Endothelial cell of umbilical vein (primary cell): ENCODE results near the gene ARID5A. TPM values are rescaled to one million over a fixed set of nuclear protein-coding genes. Genes with fewer than 3 reads are reported as not detected.

ENCODE experiments used
- BruUV-seq: library from RNA; stranded (reverse); fragments of 400-500 nt; replicated peaks from 2 replicates; lab custom pipeline; 2021; lab: Mats Ljungman, UMichigan
- CTCF ChIA-PET: fragments of 300-600, 350-600 bp; sonication (Branson Sonifier 250); formaldehyde crosslinking; loops from one replicate; lab custom pipeline; 2021; ENCODE audit warnings: antibody characterized with exemption, inconsistent platforms; lab: Charles Lee
- POLR2A ChIA-PET: fragments of 300-600, 350-600 bp; sonication (Branson Sonifier 250); formaldehyde crosslinking; loops from one replicate; lab custom pipeline; 2021; ENCODE audit warnings: antibody characterized with exemption, inconsistent platforms; lab: Charles Lee
- DNase-seq: peaks from one replicate; pipeline ENCODE4 v3.0.0-alpha.2; 2011; ENCODE audit warnings: low read depth, low spot score
- FAIRE-seq: peaks from 2 replicates; lab custom pipeline; 2011; peaks lifted over from hg19 to GRCh38; lab: Jason Lieb, UNC
- H2AFZ ChIP-seq: 2 replicates; pipeline ENCODE4 v1.6.0; 2012; ENCODE audit warnings: low read depth, low read length, control low read depth, inconsistent platforms
- H3K27ac ChIP-seq: 2 replicates; pipeline ENCODE4 v1.5.1; 2011; ENCODE audit warnings: low read depth, mild to moderate bottlenecking, control low read depth, low read length, moderate library complexity; ENCODE audit not compliant: insufficient read depth
- H3K27me3 ChIP-seq, 2 experiments: 2 replicates each; pipeline versions ENCODE4 v1.6.0 to v1.6.1; 2011; ENCODE audit warnings: low read length in 2 of 2, mixed read lengths in 1 of 2; ENCODE audit not compliant: control insufficient read depth in 2 of 2, insufficient read depth in 2 of 2
- H3K36me3 ChIP-seq, 2 experiments: 2 replicates in 1 of 2; 3 replicates in 1 of 2; pipeline ENCODE4 v1.5.1; 2011; ENCODE audit warnings: low read length in 2 of 2, mild to moderate bottlenecking in 1 of 2, moderate library complexity in 1 of 2; ENCODE audit not compliant: control insufficient read depth in 2 of 2, insufficient read depth in 2 of 2; ENCODE audit errors: extremely low read depth in 1 of 2
- H3K4me1 ChIP-seq: 3 replicates; pipeline ENCODE4 v1.5.1; 2011; ENCODE audit warnings: mild to moderate bottlenecking, low read length; ENCODE audit not compliant: control insufficient read depth, insufficient read depth; ENCODE audit errors: extremely low read depth
- H3K4me2 ChIP-seq: 2 replicates; pipeline ENCODE4 v1.6.1; 2011; ENCODE audit warnings: low read length, control low read depth, mixed read lengths; ENCODE audit not compliant: insufficient read depth
- H3K4me3 ChIP-seq, 3 experiments: fragments of 200-600 bp in 1 of 3; sonication (generic), shearing (Covaris generic) in 1 of 3; replicated peaks in 1 of 3; 2 replicates each; pipeline ENCODE4 v1.5.1; 2011 to 2016; ENCODE audit warnings: control low read depth in 3 of 3, low read length in 3 of 3, mild to moderate bottlenecking in 2 of 3, inconsistent platforms in 1 of 3, low read depth in 1 of 3, moderate library complexity in 1 of 3; ENCODE audit not compliant: insufficient read depth in 1 of 3
- H3K79me2 ChIP-seq: 2 replicates; pipeline ENCODE4 v1.6.0; 2012; ENCODE audit warnings: low read length, inconsistent platforms; ENCODE audit not compliant: control insufficient read depth, insufficient read depth
- H3K9ac ChIP-seq: replicated peaks from 2 replicates; pipeline ENCODE3; 2011; ENCODE audit warnings: low read length, control low read depth; ENCODE audit not compliant: insufficient read depth; ENCODE audit errors: extremely low read depth
- H3K9me1 ChIP-seq: replicated peaks from 3 replicates; pipeline ENCODE4 v1.6.0; 2011; ENCODE audit warnings: mild to moderate bottlenecking, low read length; ENCODE audit not compliant: control insufficient read depth, insufficient read depth; ENCODE audit errors: extremely low read depth
- H3K9me3 ChIP-seq: replicated peaks from 2 replicates; pipeline ENCODE4 v1.5.1; 2012; ENCODE audit warnings: low read length, inconsistent platforms; ENCODE audit not compliant: control insufficient read depth, insufficient read depth
- H4K20me1 ChIP-seq: replicated peaks from 2 replicates; pipeline ENCODE3; 2011; ENCODE audit warnings: mild to moderate bottlenecking, low read length; ENCODE audit not compliant: control insufficient read depth, insufficient read depth; ENCODE audit errors: extremely low read depth
- MYC ChIP-seq: IDR thresholded peaks from one replicate; pipeline ENCODE4 v1.6.1; 2011; ENCODE audit warnings: mild to moderate bottlenecking, low read depth, low read length
- POLR2A ChIP-seq: IDR thresholded peaks from 2 replicates; pipeline ENCODE4 v1.6.1; 2012; ENCODE audit warnings: low read depth, mild to moderate bottlenecking, control low read depth, low read length
- dilution Hi-C: fragments of 300-500 bp; cut with MboI; formaldehyde crosslinking; loops from one replicate; pipeline ENCODE4 v1.15.0; 2019; ENCODE audit warnings: low sequenced_read_pairs; ENCODE audit not compliant: extremely low pct_ligation_motif_present
- intact Hi-C: fragments of 100-400 bp; cut with micrococcal nuclease; formaldehyde crosslinking; loops from one replicate; pipeline ENCODE4 v1.10.0; 2022
- polyA plus RNA-seq, 4 experiments: library from polyadenylated mRNA; depleted of rRNA in 3 of 4; stranded (reverse) in 3 of 4; unstranded in 1 of 4; fragments of >200 nt; gene quantifications; 2 replicates each; pipeline versions ENCODE4 v1.2.1 to v1.2.3, GENCODE V29; 2011 to 2012; ENCODE audit warnings: missing spikeins in 1 of 4
- total RNA-seq: library from RNA; stranded (reverse); gene quantifications from 2 replicates; pipeline ENCODE4 v1.2.3, GENCODE V29; 2021

The ARID5A gene
- total and polyA plus RNA-seq, 2 donors (not counting 3 experiments of a cell fraction or from before 2014, with no cell fraction given): 18.0 to 24.7 TPM

- dilution Hi-C loops (no loop called here), intact Hi-C loops (no loop called here)
- H2AFZ ChIP-seq: no peak overlapping the region
- no peaks in the 10 kb centered on the region for H4K20me1 ChIP-seq
- no peak for FAIRE-seq
- H3K9ac ChIP-seq: no peak overlapping the region
- H3K4me1 ChIP-seq: no peaks in the 10 kb centered on the region
- peaks cover 36 to 45% of the 10 kb centered on the region in 2 experiments for H3K36me3 ChIP-seq
- ChIA-PET CTCF (no interaction called here), POLR2A (no interaction called here)
- TF ChIP-seq MYC (no peak), POLR2A (no peak)
- H3K4me2 ChIP-seq: no peak overlapping the region
- no peak overlapping the region for H3K4me3 ChIP-seq
- no peak overlapping the region for H3K27ac ChIP-seq
- no peak for DNase-seq
- no peaks in the 10 kb centered on the region for H3K9me3 ChIP-seq
- H3K9me1 ChIP-seq: no peaks in the 10 kb centered on the region
- no TSS peak for BruUV-seq
- no peaks in the 10 kb centered on the region for H3K79me2 ChIP-seq
- no peaks in the 10 kb centered on the region for H3K27me3 ChIP-seq
These were observed 65.1 kb downstream of the ARID5A start for GRCh38 chr2:96601382-96602292.

Other genes with a start within 250 kb of the ARID5A start
- gene SNRNP200, start 231.2 kb upstream of the ARID5A start, total RNA-seq: 117 and 124 TPM in 2 replicates
- gene SNRNP200, start 231.2 kb upstream of the ARID5A start, polyA plus RNA-seq: 142 and 155 TPM in 2 replicates
- 4.6 and 5.8 TPM in 2 replicates for gene ITPRIPL1, start 211.4 kb upstream of the ARID5A start, total RNA-seq
- gene ITPRIPL1, start 211.4 kb upstream of the ARID5A start, polyA plus RNA-seq: 2.3 and 2.6 TPM in 2 replicates
- 34.6 and 36.6 TPM in 2 replicates for gene NCAPH, start 201.0 kb upstream of the ARID5A start, total RNA-seq
- 20.6 and 21.9 TPM in 2 replicates for gene NCAPH, start 201.0 kb upstream of the ARID5A start, polyA plus RNA-seq
- not detected in 2 replicates for gene NEURL3, start 31.4 kb upstream of the ARID5A start, total RNA-seq
- gene NEURL3, start 31.4 kb upstream of the ARID5A start, polyA plus RNA-seq: 0.08 TPM in 1 of 2 replicates, not detected in the other
- gene KANSL3, start 101.6 kb downstream of the ARID5A start, total RNA-seq: 36.9 and 37.4 TPM in 2 replicates
- 27.5 and 27.7 TPM in 2 replicates for gene KANSL3, start 101.6 kb downstream of the ARID5A start, polyA plus RNA-seq
- gene FER1L5, start 106.0 kb downstream of the ARID5A start, total RNA-seq: not detected in 2 replicates
- gene FER1L5, start 106.0 kb downstream of the ARID5A start, polyA plus RNA-seq: not detected in 2 replicates
- gene LMAN2L, start 203.3 kb downstream of the ARID5A start, total RNA-seq: 15.4 and 18.2 TPM in 2 replicates
- gene LMAN2L, start 203.3 kb downstream of the ARID5A start, polyA plus RNA-seq: 20.5 and 21.2 TPM in 2 replicates
- gene CNNM4, start 224.2 kb downstream of the ARID5A start, total RNA-seq: 5.3 TPM in 2 replicates
- 4.7 and 5.3 TPM in 2 replicates for gene CNNM4, start 224.2 kb downstream of the ARID5A start, polyA plus RNA-seq